Endothelial cell of umbilical vein (primary cell): Measurements from ENCODE around the gene DISP3. TPM values are rescaled to one million over a fixed set of nuclear protein-coding genes. Genes with fewer than 3 reads are reported as not detected.

Experiments used
- BruUV-seq: library from RNA; stranded (reverse); fragments of 400-500 nt; replicated peaks from 2 replicates; lab custom pipeline; 2021; lab: Mats Ljungman, UMichigan
- CTCF ChIA-PET: fragments of 300-600, 350-600 bp; sonication (Branson Sonifier 250); formaldehyde crosslinking; loops from one replicate; lab custom pipeline; 2021; ENCODE audit warnings: antibody characterized with exemption, inconsistent platforms; lab: Charles Lee
- POLR2A ChIA-PET: fragments of 300-600, 350-600 bp; sonication (Branson Sonifier 250); formaldehyde crosslinking; loops from one replicate; lab custom pipeline; 2021; ENCODE audit warnings: antibody characterized with exemption, inconsistent platforms; lab: Charles Lee
- DNase-seq: peaks from one replicate; pipeline ENCODE4 v3.0.0-alpha.2; 2011; ENCODE audit warnings: low read depth, low spot score
- FAIRE-seq: peaks from 2 replicates; lab custom pipeline; 2011; peaks lifted over from hg19 to GRCh38; lab: Jason Lieb, UNC
- H2AFZ ChIP-seq: 2 replicates; pipeline ENCODE4 v1.6.0; 2012; ENCODE audit warnings: low read depth, low read length, control low read depth, inconsistent platforms
- H3K27ac ChIP-seq: 2 replicates; pipeline ENCODE4 v1.5.1; 2011; ENCODE audit warnings: low read depth, mild to moderate bottlenecking, control low read depth, low read length, moderate library complexity; ENCODE audit not compliant: insufficient read depth
- H3K27me3 ChIP-seq, 2 experiments: 2 replicates each; pipeline versions ENCODE4 v1.6.0 to v1.6.1; 2011; ENCODE audit warnings: low read length in 2 of 2, mixed read lengths in 1 of 2; ENCODE audit not compliant: control insufficient read depth in 2 of 2, insufficient read depth in 2 of 2
- H3K36me3 ChIP-seq, 2 experiments: 2 replicates in 1 of 2; 3 replicates in 1 of 2; pipeline ENCODE4 v1.5.1; 2011; ENCODE audit warnings: low read length in 2 of 2, mild to moderate bottlenecking in 1 of 2, moderate library complexity in 1 of 2; ENCODE audit not compliant: control insufficient read depth in 2 of 2, insufficient read depth in 2 of 2; ENCODE audit errors: extremely low read depth in 1 of 2
- H3K4me1 ChIP-seq: 3 replicates; pipeline ENCODE4 v1.5.1; 2011; ENCODE audit warnings: mild to moderate bottlenecking, low read length; ENCODE audit not compliant: control insufficient read depth, insufficient read depth; ENCODE audit errors: extremely low read depth
- H3K4me2 ChIP-seq: 2 replicates; pipeline ENCODE4 v1.6.1; 2011; ENCODE audit warnings: low read length, control low read depth, mixed read lengths; ENCODE audit not compliant: insufficient read depth
- H3K4me3 ChIP-seq, 3 experiments: fragments of 200-600 bp in 1 of 3; sonication (generic), shearing (Covaris generic) in 1 of 3; replicated peaks in 1 of 3; 2 replicates each; pipeline ENCODE4 v1.5.1; 2011 to 2016; ENCODE audit warnings: control low read depth in 3 of 3, low read length in 3 of 3, mild to moderate bottlenecking in 2 of 3, inconsistent platforms in 1 of 3, low read depth in 1 of 3, moderate library complexity in 1 of 3; ENCODE audit not compliant: insufficient read depth in 1 of 3
- H3K79me2 ChIP-seq: 2 replicates; pipeline ENCODE4 v1.6.0; 2012; ENCODE audit warnings: low read length, inconsistent platforms; ENCODE audit not compliant: control insufficient read depth, insufficient read depth
- H3K9ac ChIP-seq: replicated peaks from 2 replicates; pipeline ENCODE3; 2011; ENCODE audit warnings: low read length, control low read depth; ENCODE audit not compliant: insufficient read depth; ENCODE audit errors: extremely low read depth
- H3K9me1 ChIP-seq: replicated peaks from 3 replicates; pipeline ENCODE4 v1.6.0; 2011; ENCODE audit warnings: mild to moderate bottlenecking, low read length; ENCODE audit not compliant: control insufficient read depth, insufficient read depth; ENCODE audit errors: extremely low read depth
- H3K9me3 ChIP-seq: replicated peaks from 2 replicates; pipeline ENCODE4 v1.5.1; 2012; ENCODE audit warnings: low read length, inconsistent platforms; ENCODE audit not compliant: control insufficient read depth, insufficient read depth
- H4K20me1 ChIP-seq: replicated peaks from 2 replicates; pipeline ENCODE3; 2011; ENCODE audit warnings: mild to moderate bottlenecking, low read length; ENCODE audit not compliant: control insufficient read depth, insufficient read depth; ENCODE audit errors: extremely low read depth
- EZH2 ChIP-seq: IDR thresholded peaks from 2 replicates; pipeline ENCODE4 v1.6.1; 2012; ENCODE audit warnings: borderline replicate concordance, low read depth, mild to moderate bottlenecking, moderate library complexity, low read length, inconsistent platforms; ENCODE audit not compliant: severe bottlenecking
- FOS ChIP-seq: IDR thresholded peaks from 2 replicates; pipeline ENCODE4 v1.6.1; 2011; ENCODE audit warnings: mild to moderate bottlenecking, low read length, moderate library complexity, borderline replicate concordance; ENCODE audit not compliant: insufficient read depth
- GATA2 ChIP-seq: IDR thresholded peaks from 2 replicates; pipeline ENCODE4 v1.7.0; 2011; ENCODE audit warnings: low read depth, mild to moderate bottlenecking, moderate library complexity, mixed read lengths, low read length; ENCODE audit not compliant: insufficient read length, insufficient read depth
- MYC ChIP-seq: IDR thresholded peaks from one replicate; pipeline ENCODE4 v1.6.1; 2011; ENCODE audit warnings: mild to moderate bottlenecking, low read depth, low read length
- POLR2A ChIP-seq: IDR thresholded peaks from 2 replicates; pipeline ENCODE4 v1.6.1; 2012; ENCODE audit warnings: low read depth, mild to moderate bottlenecking, control low read depth, low read length
- dilution Hi-C: fragments of 300-500 bp; cut with MboI; formaldehyde crosslinking; loops from one replicate; pipeline ENCODE4 v1.15.0; 2019; ENCODE audit warnings: low sequenced_read_pairs; ENCODE audit not compliant: extremely low pct_ligation_motif_present
- intact Hi-C: fragments of 100-400 bp; cut with micrococcal nuclease; formaldehyde crosslinking; loops from one replicate; pipeline ENCODE4 v1.10.0; 2022
- polyA plus RNA-seq, 4 experiments: library from polyadenylated mRNA; depleted of rRNA in 3 of 4; stranded (reverse) in 3 of 4; unstranded in 1 of 4; fragments of >200 nt; gene quantifications; 2 replicates each; pipeline versions ENCODE4 v1.2.1 to v1.2.3, GENCODE V29; 2011 to 2012; ENCODE audit warnings: missing spikeins in 1 of 4
- total RNA-seq: library from RNA; stranded (reverse); gene quantifications from 2 replicates; pipeline ENCODE4 v1.2.3, GENCODE V29; 2021
- TF ChIP-seq, protein P1 (sequence below), 2 donors: IDR thresholded peaks; 1 replicate in 1 of 2; 2 replicates in 1 of 2; pipeline ENCODE4 v1.5.1; 2011; ENCODE audit warnings: low read length in 2 of 2, mild to moderate bottlenecking in 2 of 2, moderate library complexity in 2 of 2, control low read depth in 1 of 2, inconsistent platforms in 1 of 2, low read depth in 1 of 2; ENCODE audit not compliant: insufficient read depth in 1 of 2; ENCODE audit errors: extremely low read depth in 1 of 2
- TF ChIP-seq, protein P2 (sequence below): IDR thresholded peaks from 2 replicates; pipeline ENCODE4 v1.6.1; 2011; ENCODE audit not compliant: insufficient read depth, insufficient read length

DISP3 gene
- total and polyA plus RNA-seq, 2 donors (not counting 3 experiments of a cell fraction or from before 2014, with no cell fraction given): 0.26 to 0.49 TPM

DNA sequence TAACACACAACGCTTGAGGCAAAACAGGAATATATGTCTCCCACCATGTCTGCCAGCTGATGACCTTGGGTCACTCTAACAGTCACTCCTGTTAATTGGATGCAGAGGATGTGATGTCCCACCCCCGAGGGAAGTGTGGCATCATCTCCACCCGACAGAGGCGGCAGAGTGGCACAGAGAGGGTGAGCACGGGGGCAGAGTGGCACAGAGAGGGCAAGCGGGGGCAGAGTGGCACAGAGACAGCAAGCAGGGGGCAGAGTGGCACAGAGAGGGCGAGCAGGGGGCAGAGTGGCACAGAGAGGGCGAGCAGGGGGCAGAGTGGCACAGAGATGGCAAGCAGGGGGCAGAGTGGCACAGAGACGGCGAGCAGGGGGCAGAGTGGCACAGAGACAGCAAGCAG lies 44.3 kb downstream of the DISP3 start:
- Histone ChIP-seq H3K27me3 (no peaks in the 10 kb centered on the region), H2AFZ (no peak overlapping the region), H3K4me3 (no peak overlapping the region), H3K4me1 (no peaks in the 10 kb centered on the region), H3K9ac (no peak overlapping the region), H3K9me1 (no peaks in the 10 kb centered on the region), H3K4me2 (no peak overlapping the region), H3K9me3 (no peaks in the 10 kb centered on the region), H3K27ac (no peak overlapping the region), H3K79me2 (no peaks in the 10 kb centered on the region), H3K36me3 (no peaks in the 10 kb centered on the region), H4K20me1 (no peaks in the 10 kb centered on the region)
- DNase-seq (no peak), FAIRE-seq (no peak)
- BruUV-seq: no TSS peak
- TF ChIP-seq GATA2: no peak
- TF ChIP-seq, protein P1, sequence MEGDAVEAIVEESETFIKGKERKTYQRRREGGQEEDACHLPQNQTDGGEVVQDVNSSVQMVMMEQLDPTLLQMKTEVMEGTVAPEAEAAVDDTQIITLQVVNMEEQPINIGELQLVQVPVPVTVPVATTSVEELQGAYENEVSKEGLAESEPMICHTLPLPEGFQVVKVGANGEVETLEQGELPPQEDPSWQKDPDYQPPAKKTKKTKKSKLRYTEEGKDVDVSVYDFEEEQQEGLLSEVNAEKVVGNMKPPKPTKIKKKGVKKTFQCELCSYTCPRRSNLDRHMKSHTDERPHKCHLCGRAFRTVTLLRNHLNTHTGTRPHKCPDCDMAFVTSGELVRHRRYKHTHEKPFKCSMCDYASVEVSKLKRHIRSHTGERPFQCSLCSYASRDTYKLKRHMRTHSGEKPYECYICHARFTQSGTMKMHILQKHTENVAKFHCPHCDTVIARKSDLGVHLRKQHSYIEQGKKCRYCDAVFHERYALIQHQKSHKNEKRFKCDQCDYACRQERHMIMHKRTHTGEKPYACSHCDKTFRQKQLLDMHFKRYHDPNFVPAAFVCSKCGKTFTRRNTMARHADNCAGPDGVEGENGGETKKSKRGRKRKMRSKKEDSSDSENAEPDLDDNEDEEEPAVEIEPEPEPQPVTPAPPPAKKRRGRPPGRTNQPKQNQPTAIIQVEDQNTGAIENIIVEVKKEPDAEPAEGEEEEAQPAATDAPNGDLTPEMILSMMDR (IDR thresholded peaks at IDR 0.05; ENCODE audit: extremely low read depth in 1 of 2, insufficient read depth in 1 of 2, low read depth in 1 of 2, low read length in 2 of 2): no peak
- no peak for TF ChIP-seq EZH2
- no peak for TF ChIP-seq MYC
- TF ChIP-seq, protein P2, sequence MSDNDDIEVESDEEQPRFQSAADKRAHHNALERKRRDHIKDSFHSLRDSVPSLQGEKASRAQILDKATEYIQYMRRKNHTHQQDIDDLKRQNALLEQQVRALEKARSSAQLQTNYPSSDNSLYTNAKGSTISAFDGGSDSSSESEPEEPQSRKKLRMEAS: no peak
- TF ChIP-seq POLR2A: no peak
- no peak for TF ChIP-seq FOS
- CTCF ChIA-PET: no interaction called here
- dilution Hi-C loops: no loop called here
- POLR2A ChIA-PET: no interaction called here
- intact Hi-C loops: no loop called here
